Thymus (tissue), 11 donors: ENCODE measurements around the gene POMZP3. TPM values are rescaled to one million over a fixed set of nuclear protein-coding genes. Genes with fewer than 3 reads are reported as not detected.
"Not testable (repeated sequence)": the region's sequence is repeated elsewhere in the genome, so short reads cannot be mapped to it uniquely, and the experiment has no call there.

ENCODE experiments used
- DNase-seq, 9 donors: peaks; one replicate each; pipeline ENCODE4 v3.0.0-alpha.2; 2013; ENCODE audit warnings: low spot score in 9 of 9, low read depth in 6 of 9, missing footprints in 1 of 9
- H3K27ac ChIP-seq, 2 donors: one replicate each; pipeline ENCODE4 v1.5.1; 2013; ENCODE audit warnings: control low read depth in 1 of 2, low read depth in 1 of 2, low read length in 1 of 2, mild to moderate bottlenecking in 1 of 2, moderate library complexity in 1 of 2
- H3K27me3 ChIP-seq, 2 donors: one replicate each; pipeline ENCODE4 v1.5.1; 2013; ENCODE audit warnings: low read length in 1 of 2; ENCODE audit not compliant: control insufficient read depth in 2 of 2, insufficient read depth in 1 of 2
- H3K36me3 ChIP-seq, 2 donors: one replicate each; pipeline ENCODE4 v1.5.1; 2013; ENCODE audit warnings: low read length in 1 of 2, mild to moderate bottlenecking in 1 of 2, moderate library complexity in 1 of 2; ENCODE audit not compliant: control insufficient read depth in 2 of 2, insufficient read depth in 2 of 2
- H3K4me1 ChIP-seq, 2 donors: one replicate each; pipeline ENCODE4 v1.5.1; 2013; ENCODE audit warnings: low read length in 2 of 2; ENCODE audit not compliant: control insufficient read depth in 2 of 2, insufficient read depth in 2 of 2
- H3K4me3 ChIP-seq, 2 donors: one replicate each; pipeline ENCODE4 v1.5.1; 2013; ENCODE audit warnings: low read length in 2 of 2, control low read depth in 1 of 2, mild to moderate bottlenecking in 1 of 2
- H3K9me3 ChIP-seq, 2 donors: one replicate each; pipeline ENCODE4 v1.5.1; 2013; ENCODE audit warnings: low read length in 1 of 2, mild to moderate bottlenecking in 1 of 2; ENCODE audit not compliant: control insufficient read depth in 2 of 2, insufficient read depth in 1 of 2
- WGBS: extraction: QIAGEN DNeasy Blood & Tissue Kit; methylation state at CpG from one replicate; pipeline ENCODE4 v1.1.7; 2013; 5-methylcytosine and 5-hydroxymethylcytosine counted together
- polyA plus RNA-seq: library from polyadenylated mRNA; stranded (reverse); fragments of 200-250 nt; gene quantifications from one replicate; pipeline ENCODE4 v1.2.3, GENCODE V29; 2013
- total RNA-seq: library from RNA; stranded (reverse); fragments of 120-200 nt; gene quantifications from one replicate; pipeline ENCODE4 v1.2.4, GENCODE V29; 2013
- donor health status: healthy.

POMZP3 gene
- total and polyA plus RNA-seq, 2 donors: 2.1 to 14.3 TPM

- H3K9me3 ChIP-seq, DNase-seq, H3K36me3 ChIP-seq, H3K27ac ChIP-seq, H3K4me3 ChIP-seq, H3K4me1 ChIP-seq, H3K27me3 ChIP-seq: not testable (repeated sequence)
- 5% methylated on average over 1 of the region's 1 CpG for WGBS
Measured at GRCh38 chr7:76597288-76597687, 29.8 kb downstream of the POMZP3 start.

- WGBS: 94% methylated on average over 2 of the region's 2 CpGs
- H3K4me3 ChIP-seq, DNase-seq, H3K4me1 ChIP-seq, H3K27me3 ChIP-seq, H3K27ac ChIP-seq, H3K9me3 ChIP-seq, H3K36me3 ChIP-seq: not testable (repeated sequence)
Measured at GRCh38 chr7:76592694-76593093, 34.4 kb downstream of the POMZP3 start.

- not testable (repeated sequence) for H3K36me3 ChIP-seq, H3K4me3 ChIP-seq, H3K9me3 ChIP-seq, H3K4me1 ChIP-seq, DNase-seq, H3K27ac ChIP-seq, H3K27me3 ChIP-seq
- WGBS: 74% methylated on average over 2 of the region's 2 CpGs
Measured at GRCh38 chr7:76591602-76592304, 35.3 kb downstream of the POMZP3 start.

- not testable (repeated sequence) for H3K27ac ChIP-seq, H3K36me3 ChIP-seq, H3K9me3 ChIP-seq, DNase-seq, H3K27me3 ChIP-seq, H3K4me1 ChIP-seq, H3K4me3 ChIP-seq
- WGBS: 98% methylated on average over 3 of the region's 3 CpGs
Measured at GRCh38 chr7:76591033-76591432, 36.0 kb downstream of the POMZP3 start.

DNA sequence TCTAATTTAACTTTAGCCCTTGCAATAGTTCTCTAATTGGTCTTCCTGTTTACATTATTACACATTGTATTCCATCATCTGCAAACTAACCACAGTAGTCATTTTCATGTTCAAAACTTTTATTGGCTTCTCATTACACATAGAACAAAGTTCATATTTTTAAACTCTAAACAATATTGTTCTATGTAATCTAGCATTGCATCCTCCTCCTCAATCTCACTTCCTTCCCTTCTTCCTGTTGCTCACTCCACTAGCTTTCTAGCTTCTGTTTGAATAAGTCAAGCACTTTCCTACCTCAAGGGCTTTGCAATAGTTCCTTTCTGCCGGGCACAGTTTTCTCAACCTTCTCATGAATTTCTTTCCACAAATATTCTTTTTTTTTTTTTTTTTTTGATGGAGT lies 38.5 kb downstream of the POMZP3 start:
- DNase-seq, H3K4me1 ChIP-seq, H3K4me3 ChIP-seq, H3K27me3 ChIP-seq, H3K36me3 ChIP-seq, H3K9me3 ChIP-seq, H3K27ac ChIP-seq: not testable (repeated sequence)
- WGBS: no CpG with 5 or more reads among the region's 1 CpG

DNA sequence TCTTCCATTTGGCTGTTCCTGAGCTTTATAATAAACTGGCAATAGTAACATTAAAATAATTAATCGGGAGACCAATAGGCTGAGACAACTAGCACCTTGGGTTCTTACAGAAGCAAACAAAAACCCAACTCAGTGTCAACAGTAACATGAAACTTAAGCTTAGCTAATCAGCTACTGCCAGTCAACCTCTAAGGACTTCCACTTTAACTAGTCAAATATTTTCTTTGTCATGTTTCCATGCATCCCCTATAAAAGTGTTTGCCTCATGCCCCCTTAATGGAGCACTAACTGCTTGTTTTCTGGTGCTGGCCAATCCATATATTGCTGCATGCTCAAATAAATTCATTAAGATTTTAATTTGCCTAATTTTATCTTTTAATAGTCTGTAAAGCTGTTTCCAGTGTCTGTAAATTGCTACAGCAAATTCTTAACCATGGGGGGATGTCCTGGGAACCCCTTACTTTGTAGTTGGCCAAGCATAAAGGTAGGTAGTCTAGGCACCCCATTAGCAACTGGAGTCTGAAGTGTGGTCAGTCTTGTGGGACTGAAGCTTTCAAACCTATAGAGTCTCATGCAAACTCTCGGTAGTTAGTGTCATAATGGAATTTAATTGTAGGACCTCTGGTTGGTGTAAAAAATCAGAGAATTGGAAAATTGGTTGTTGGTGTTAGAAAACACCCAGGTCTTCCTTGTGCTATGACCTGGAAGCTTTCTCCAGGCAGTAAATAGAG lies 40.3 kb downstream of the POMZP3 start:
- not testable (repeated sequence) for H3K36me3 ChIP-seq, H3K9me3 ChIP-seq, H3K4me1 ChIP-seq, DNase-seq, H3K4me3 ChIP-seq, H3K27ac ChIP-seq, H3K27me3 ChIP-seq
- 95% methylated on average over 2 of the region's 2 CpGs for WGBS

GRCh38 chr7:76583636-76584281 lies 43.3 kb downstream of the POMZP3 start:
- H3K4me1 ChIP-seq, H3K27me3 ChIP-seq, H3K9me3 ChIP-seq, H3K4me3 ChIP-seq, H3K36me3 ChIP-seq: not testable (repeated sequence)
- 70% methylated on average over 5 of the region's 5 CpGs for WGBS
- peak in 1 of 9 donors; percentile 19 for DNase-seq
- peak overlapping the region in 1 of 2 donors; percentile 36 for H3K27ac ChIP-seq

GRCh38 chr7:76582848-76583631 lies 44.0 kb downstream of the POMZP3 start:
- not testable (repeated sequence) for H3K4me1 ChIP-seq, H3K27ac ChIP-seq
- 91% methylated on average over 1 of the region's 2 CpGs for WGBS

More at GRCh38 chr7:76582848-76583631, 44.0 kb downstream of the POMZP3 start:
- not testable (repeated sequence) for H3K4me3 ChIP-seq, H3K36me3 ChIP-seq, DNase-seq, H3K27me3 ChIP-seq, H3K9me3 ChIP-seq
